GM18951 (cell line): ENCODE measurements around the gene CCDC3.

Source experiments
- POLR2A ChIP-seq: IDR thresholded peaks from 4 replicates; pipeline ENCODE4 v1.6.1; 2011; ENCODE audit warnings: mild to moderate bottlenecking; ENCODE audit not compliant: insufficient read length, insufficient read depth; ENCODE audit errors: extremely low read depth
- in situ Hi-C: fragments of 300-500 bp; cut with MboI; formaldehyde crosslinking; loops from one replicate; pipeline ENCODE4 v1.12.0; 2022; ENCODE audit warnings: low sequenced_read_pairs, mixed read lengths, inconsistent platforms; ENCODE audit not compliant: unreplicated experiment

Gene CCDC3

DNA sequence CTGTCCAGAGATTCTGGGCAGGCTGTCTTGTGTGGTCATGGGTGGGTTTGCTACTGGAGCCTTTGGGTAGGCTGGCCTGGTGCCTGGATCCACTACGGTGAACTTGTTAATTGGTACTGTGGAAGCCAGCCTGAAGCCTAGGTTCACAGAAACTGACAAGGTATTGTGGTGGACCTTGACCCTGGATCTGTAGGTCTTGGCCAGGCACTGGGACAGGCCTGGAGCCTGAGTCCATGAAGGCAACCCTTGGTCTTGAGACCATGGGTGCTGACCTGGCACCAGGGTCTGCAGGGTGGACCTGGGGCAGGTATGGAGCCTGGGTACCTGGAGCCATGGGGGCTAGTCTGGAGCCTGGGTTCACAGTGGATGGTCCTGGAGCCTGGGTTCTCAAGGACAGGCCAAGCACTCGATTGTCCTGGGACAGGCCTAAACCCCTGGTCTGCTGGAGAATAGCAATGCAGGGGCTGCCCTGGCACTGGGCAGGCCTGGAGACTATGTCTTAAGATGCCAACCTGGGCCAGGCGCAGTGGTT, 85.8 kb downstream of the CCDC3 start:
- in situ Hi-C loops = no loop called here
- no peak for TF ChIP-seq POLR2A

DNA sequence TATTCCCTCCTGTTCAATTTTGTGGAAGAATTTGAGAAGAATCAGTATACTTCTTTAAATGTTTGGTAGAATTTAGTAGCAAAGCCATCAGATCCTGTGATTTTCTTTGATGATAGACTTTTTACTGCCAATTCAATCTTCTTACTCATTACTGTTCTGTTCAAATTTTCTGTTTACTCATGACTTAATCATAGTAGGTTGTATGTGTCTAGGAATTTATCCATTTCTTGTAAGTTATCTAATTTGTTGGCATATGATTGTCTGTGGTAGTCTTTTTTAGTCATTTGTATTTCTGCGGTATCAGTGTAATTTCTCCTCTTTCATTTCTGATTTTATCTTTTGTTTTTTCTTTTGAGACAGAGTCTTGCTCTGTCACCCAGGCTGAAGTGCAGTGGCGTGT, 87.4 kb downstream of the CCDC3 start:
- no peak for TF ChIP-seq POLR2A

DNA sequence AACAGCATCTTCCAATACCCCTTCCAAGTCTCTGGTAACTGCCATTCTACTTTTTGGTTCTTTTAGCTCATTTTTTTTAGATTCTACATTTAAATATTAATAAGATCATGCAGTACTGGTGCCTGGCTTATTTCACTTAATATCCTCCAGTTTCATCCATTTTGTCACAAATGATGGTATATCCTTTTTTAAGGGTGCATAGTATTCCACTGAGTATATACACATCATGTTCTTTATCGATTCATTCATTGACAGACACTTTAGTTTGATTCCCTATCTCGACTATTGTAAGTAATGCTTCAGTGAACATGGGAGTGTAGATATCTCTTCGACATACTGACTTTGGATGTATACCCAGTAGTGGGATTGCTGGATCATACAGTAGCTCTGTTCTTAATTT, 89.7 kb downstream of the CCDC3 start:
- no peak for TF ChIP-seq POLR2A
- in situ Hi-C loops = no loop called here

More for the DNA sequence above, 87.4 kb downstream of the CCDC3 start:
- in situ Hi-C loops = no loop called here

DNA sequence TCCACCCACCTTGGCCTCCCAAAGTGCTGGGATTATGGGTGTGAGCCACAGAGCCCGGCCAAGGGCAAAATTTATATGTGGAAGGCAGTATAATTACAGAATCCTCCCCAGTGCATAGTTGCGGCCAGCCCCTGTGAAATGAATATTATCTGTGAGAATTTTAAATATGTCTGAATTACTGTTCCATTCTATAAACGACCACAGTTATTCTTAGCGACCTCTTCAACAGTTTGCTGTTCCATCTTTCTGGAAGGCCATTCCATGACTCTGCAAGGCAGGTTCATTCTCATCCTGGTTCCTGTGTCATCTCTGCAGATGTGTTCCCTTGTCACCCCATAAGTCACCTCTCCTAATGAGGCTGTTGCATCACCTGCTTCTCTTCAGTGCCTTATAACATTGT, 90.7 kb downstream of the CCDC3 start:
- TF ChIP-seq POLR2A = no peak
- in situ Hi-C loops = no loop called here

DNA sequence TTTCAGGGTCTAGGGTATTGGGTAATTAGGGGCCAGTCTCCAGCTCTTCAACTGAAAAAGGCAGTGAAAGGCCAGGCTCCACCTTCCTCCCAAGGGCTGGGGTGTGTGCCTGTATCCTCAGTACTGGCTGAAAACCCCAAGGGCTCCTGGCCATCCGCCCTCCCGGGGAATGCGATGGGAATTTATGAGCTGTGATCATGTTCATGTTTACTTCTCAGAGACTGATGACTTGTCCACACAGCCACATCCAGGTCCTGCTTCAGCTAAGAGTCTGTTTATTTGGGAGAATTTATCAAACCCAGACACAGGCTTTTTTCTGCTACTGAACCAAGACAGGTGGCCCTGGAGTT, 91.7 kb downstream of the CCDC3 start:
- TF ChIP-seq POLR2A = no peak
- in situ Hi-C loops = no loop called here

DNA sequence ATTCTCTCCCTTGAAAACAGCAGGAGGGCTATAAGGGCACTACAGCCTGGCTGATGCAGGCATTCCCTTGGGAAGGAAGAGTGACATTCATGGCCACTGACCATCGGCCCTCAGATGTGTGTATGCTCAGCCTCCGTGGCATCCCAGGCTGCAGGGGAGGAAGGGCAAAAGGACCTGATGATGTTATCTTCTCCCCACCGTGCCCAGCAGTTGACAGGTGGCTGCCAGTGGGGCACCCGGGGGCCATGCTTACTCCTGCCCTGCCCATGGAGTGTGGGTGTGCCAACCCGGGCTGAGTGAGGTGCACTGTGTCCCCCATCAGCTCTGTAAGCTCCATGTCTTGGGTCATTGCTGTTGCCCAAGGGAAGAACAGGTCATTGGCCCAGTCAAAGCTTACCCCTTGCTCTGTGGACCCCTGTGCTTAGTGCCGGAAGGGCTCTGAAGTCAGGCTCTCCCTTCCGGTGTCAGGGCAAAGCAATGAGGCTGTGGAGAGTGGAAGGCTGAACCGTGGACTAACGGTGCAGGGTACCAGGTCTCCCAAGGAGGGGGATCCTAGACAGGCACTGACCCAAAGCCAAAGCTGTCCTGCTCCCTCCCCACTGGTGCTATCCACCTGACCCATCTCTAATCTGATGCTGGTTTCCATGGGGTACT, 92.2 kb downstream of the CCDC3 start:
- in situ Hi-C loops = no loop called here
- no peak for TF ChIP-seq POLR2A

DNA sequence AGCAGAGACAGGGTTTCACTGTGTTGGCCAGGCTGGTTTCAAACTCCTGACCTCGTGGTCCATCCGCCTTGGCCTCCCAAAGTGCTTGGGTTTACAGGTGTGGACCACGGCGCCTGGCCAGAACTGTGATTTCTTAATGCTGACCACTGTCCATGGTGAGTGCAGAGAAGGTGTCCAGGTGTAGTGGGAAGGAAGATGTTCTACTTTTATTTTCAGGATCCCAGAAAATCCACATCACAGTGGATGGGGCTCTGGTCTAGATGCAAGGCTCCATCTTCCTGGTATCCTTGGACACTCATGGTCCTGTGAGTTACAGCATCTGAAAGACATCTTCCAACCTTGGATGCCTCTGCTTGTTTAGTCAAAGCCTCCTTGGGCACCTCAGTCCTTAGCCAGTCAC, 92.7 kb downstream of the CCDC3 start:
- TF ChIP-seq POLR2A = no peak
- in situ Hi-C loops = no loop called here

DNA sequence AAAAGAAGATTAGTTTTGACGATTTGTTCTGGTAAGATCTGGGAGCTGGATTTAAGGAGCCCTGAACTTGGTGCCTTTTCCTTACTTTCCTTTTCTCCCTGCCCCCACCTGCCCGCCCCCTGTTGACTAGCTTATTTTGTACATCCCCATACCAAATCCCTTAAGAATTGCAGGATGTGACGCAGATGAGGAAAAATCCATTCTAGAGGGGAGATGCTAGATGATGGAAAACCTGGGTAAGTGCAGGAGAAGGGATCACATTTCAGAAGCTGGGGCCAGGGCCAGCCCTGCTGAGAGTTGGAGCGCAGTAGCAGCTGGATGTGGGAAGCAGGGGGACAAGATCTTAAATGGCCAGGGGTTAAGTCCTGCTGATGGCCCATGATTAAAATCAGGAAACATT, 93.9 kb downstream of the CCDC3 start:
- in situ Hi-C loops = no loop called here
- no peak for TF ChIP-seq POLR2A

DNA sequence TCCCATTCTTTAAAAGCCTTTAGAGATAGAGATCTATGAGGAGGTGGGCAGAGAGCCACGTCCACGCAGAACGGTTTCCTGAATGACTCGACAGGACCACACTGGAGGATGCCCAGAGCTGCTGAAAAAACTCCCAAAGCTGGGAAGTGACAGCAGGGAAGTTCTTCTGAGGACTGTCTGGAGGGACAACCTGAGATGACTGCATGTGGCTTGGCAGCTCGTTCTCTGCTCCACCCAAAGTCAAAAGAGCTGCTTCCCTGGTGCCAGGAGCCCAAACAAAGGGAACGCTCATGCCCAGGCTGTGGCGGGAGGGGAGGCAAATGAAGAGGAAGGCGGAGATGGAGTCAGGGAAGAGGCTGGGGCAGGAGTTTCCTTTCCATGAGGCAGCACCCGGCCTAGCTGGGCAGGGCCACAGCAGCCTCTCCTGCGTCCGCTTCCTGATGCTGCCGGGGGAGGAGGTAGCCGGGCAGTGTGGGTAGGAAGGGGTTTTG, 95.4 kb downstream of the CCDC3 start:
- in situ Hi-C loops = no loop called here
- no peak for TF ChIP-seq POLR2A

DNA sequence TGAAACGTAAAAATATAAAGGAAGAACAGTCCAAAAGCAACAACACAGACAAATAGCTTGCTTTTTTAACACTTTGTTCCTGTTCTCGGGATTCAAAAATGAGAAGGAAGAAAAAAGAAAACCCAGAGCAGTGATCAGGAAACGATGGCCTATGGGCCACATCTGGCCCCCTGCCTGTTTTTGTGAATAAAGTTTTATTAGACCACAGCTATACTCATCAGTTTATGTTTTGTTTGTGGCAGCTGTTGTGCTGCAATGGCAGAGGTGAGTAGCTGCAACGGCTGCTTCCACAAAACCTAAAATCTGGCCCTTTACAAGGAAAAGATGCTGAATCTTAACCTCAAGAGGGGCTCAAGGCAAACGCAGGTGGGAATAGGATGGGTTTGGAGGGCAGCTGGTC, 96.4 kb downstream of the CCDC3 start:
- no peak for TF ChIP-seq POLR2A
- in situ Hi-C loops = no loop called here

DNA sequence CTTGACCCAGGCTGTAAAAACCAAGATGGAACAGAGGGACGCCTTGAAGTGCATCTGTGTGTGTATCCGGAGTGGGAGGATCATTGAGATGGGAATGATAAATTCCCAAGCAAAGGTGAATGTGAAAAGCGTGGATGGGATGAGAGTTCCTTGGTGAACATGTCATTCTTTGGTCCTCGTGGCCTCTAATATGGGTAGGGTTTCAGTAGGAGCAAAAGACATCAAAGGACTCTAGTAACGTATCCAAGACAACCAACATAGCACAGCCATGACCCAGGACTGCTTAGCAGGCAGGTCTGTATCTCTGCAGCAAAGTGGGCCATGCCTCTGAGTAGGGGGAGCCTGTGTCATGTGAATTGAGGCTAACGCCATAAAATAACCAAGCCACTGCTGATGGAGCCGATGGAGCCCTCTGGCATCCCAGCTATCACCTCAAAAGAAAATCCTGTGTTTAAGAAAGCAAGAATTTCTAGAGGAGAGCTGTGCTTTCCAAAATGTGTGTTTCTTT, 98.6 kb downstream of the CCDC3 start:
- TF ChIP-seq POLR2A = no peak
- in situ Hi-C loops = no loop called here

DNA sequence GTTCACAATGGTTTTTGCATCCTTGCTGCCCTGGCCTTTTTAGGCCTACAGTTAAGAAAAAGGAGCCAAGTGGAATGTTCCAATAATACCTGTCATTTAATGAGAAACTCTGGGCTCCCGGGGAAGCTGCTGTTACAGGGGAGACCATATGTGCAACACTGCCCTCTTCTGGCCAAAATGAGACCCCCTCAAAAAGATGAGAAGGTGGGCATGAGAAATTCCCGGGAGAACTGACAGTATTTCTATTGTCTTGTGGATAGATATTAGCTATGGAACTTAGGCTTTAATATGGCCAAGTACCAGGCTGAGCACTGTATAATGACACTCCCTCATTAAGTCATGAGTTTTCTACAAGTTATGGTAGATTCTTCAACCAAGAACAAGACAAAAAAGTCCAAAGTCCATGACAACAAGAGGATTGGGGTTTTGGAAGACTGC, 99.4 kb downstream of the CCDC3 start:
- no peak for TF ChIP-seq POLR2A
- in situ Hi-C loops = no loop called here

DNA sequence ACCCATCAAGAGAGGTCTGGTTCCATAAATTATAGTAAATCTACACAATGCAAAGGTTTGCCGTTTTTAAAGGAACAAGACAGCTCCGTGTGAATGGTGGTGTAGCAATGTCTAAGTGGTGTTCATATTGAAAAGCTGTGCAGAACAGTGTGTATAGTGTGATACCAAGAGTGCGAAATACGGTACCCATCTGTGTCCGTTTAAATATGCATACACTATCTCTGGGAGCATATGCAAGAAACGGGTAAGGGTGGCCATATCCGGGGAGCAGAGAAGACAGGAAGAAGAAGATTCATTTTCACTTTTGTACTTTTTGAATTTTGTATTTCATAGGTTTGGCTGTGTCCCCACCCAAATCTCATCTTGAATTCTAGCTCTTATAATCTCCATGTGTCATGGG, 102.0 kb downstream of the CCDC3 start:
- TF ChIP-seq POLR2A = no peak
- in situ Hi-C loops = loop anchor here (25.0 kb wide), 1 partner anchor 662 kb away; no protein-coding TSS in a partner anchor

DNA sequence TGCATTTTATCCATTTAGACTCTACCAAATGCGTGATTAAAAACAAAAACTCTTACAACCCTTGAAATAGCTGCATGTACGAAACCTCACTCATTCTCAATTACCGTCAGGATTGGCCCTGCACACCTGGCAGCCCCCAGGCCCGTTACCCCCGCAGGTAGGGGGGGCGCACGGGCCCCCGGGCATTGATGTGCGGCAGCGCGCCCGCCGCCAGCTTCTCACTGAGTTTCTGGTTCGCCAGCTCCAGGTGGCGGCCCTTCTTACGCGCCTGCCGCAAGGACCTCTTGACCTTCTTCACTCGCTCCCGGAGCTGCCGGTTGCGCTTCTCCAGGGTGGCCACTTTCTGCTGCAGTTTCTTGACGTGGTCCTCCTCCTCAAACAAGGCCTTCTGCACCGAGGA, 103.2 kb downstream of the CCDC3 start:
- no peak for TF ChIP-seq POLR2A
- in situ Hi-C loops = loop anchor here (25.0 kb wide), 1 partner anchor 661 kb away; no protein-coding TSS in a partner anchor
